Panc1 (cell line): ENCODE results near the gene RHOH. TPM values are rescaled to one million over a fixed set of nuclear protein-coding genes. Genes with fewer than 3 reads are reported as not detected.

Experiments used
- ATAC-seq: fragments of 200-7000 bp; cut with Tn5 transposase; 2 replicates; pipeline ENCODE4 v1.9.1; 2020; ENCODE audit warnings: mild to moderate bottlenecking, moderate library complexity
- BruUV-seq: library from RNA; stranded (reverse); fragments of 400-500 nt; replicated peaks from 2 replicates; lab custom pipeline; 2021; lab: Mats Ljungman, UMichigan
- CTCF ChIA-PET: fragments of 300-600 bp; sonication (Branson Sonifier 250); formaldehyde crosslinking; loops from one replicate; lab custom pipeline; 2022; ENCODE audit warnings: antibody characterized with exemption; lab: Charles Lee
- POLR2A ChIA-PET: fragments of 300-600 bp; sonication (Branson Sonifier 250); formaldehyde crosslinking; loops from one replicate; lab custom pipeline; 2022; ENCODE audit warnings: antibody characterized with exemption; lab: Charles Lee
- DNase-seq: peaks from one replicate; pipeline ENCODE4 v3.0.0-alpha.2; 2010; ENCODE audit warnings: low read depth, low spot score
- H3K27ac ChIP-seq: 2 replicates; pipeline ENCODE4 v1.5.1; 2011; ENCODE audit warnings: mild to moderate bottlenecking, low read length, inconsistent platforms
- H3K27me3 ChIP-seq: fragments of 200-500 bp; sonication (Bioruptor generic); 2 replicates; pipeline ENCODE4 v1.6.0; 2014; ENCODE audit warnings: low read length, inconsistent platforms; ENCODE audit not compliant: control insufficient read depth, insufficient read depth
- H3K36me3 ChIP-seq: fragments of 200-500 bp; sonication (Bioruptor generic); 2 replicates; pipeline ENCODE4 v1.5.1; 2014; ENCODE audit warnings: inconsistent platforms, mild to moderate bottlenecking, low read length, moderate library complexity; ENCODE audit not compliant: control insufficient read depth, insufficient read depth
- H3K4me1 ChIP-seq: 2 replicates; pipeline ENCODE4 v1.5.1; 2011; ENCODE audit warnings: inconsistent platforms, mild to moderate bottlenecking, low read length, moderate library complexity; ENCODE audit not compliant: control insufficient read depth, insufficient read depth
- H3K4me3 ChIP-seq, 2 experiments: 2 replicates each; pipeline ENCODE4 v1.5.1; 2011 to 2012; ENCODE audit warnings: low read depth in 2 of 2, low read length in 2 of 2, mild to moderate bottlenecking in 2 of 2, inconsistent platforms in 1 of 2, moderate library complexity in 1 of 2
- H3K9me3 ChIP-seq: fragments of 200-500 bp; sonication (Bioruptor generic); 2 replicates; pipeline ENCODE4 v1.5.1; 2014; ENCODE audit warnings: low read depth, mild to moderate bottlenecking, inconsistent platforms, low read length, moderate library complexity; ENCODE audit not compliant: control insufficient read depth, insufficient read depth
- CTCF ChIP-seq: fragments of 450-650 bp; IDR thresholded peaks from 2 replicates; pipeline ENCODE4 v1.5.1; 2017; ENCODE audit warnings: mild to moderate bottlenecking
- POLR2AphosphoS5 ChIP-seq: IDR thresholded peaks from 2 replicates; pipeline ENCODE4 v1.6.1; 2012; ENCODE audit warnings: mild to moderate bottlenecking, low read depth, low read length, moderate library complexity
- REST ChIP-seq, 2 experiments: IDR thresholded peaks; 2 replicates each; pipeline ENCODE4 v1.6.1; 2011 to 2012; ENCODE audit warnings: low read depth in 2 of 2, control low read depth in 1 of 2, low read length in 1 of 2, mild to moderate bottlenecking in 1 of 2, moderate library complexity in 1 of 2; ENCODE audit not compliant: insufficient read depth in 1 of 2
- SIN3A ChIP-seq: IDR thresholded peaks from 2 replicates; pipeline ENCODE4 v1.6.1; 2012; ENCODE audit warnings: low read depth, mild to moderate bottlenecking, low read length, moderate library complexity, borderline replicate concordance; ENCODE audit not compliant: insufficient read depth
- TCF7L2 ChIP-seq: IDR thresholded peaks from 2 replicates; pipeline ENCODE4 v1.6.1; 2011; ENCODE audit warnings: mild to moderate bottlenecking, low read depth, low read length, inconsistent platforms
- in situ Hi-C: cut with HindIII; loops from 2 replicates; pipeline ENCODE4 v1.10.0; 2016; ENCODE audit warnings: low sequenced_read_pairs, low pct_unique_long_range_greater_than_20kb
- intact Hi-C: fragments of 100-400 bp; cut with micrococcal nuclease; formaldehyde crosslinking; loops from one replicate; pipeline ENCODE4 v1.10.0; 2022; ENCODE audit not compliant: unreplicated experiment
- total RNA-seq: library from RNA; stranded (reverse); gene quantifications from one replicate; pipeline ENCODE4 v1.2.1, GENCODE V29; 2021; ENCODE audit not compliant: unreplicated experiment

Gene RHOH
- total RNA-seq, 1 experiment from 2014 or later, result 1.2 TPM

GRCh38 chr4:40265910-40266274, 69.1 kb downstream of the RHOH start:
- in situ Hi-C loops (no loop called here), intact Hi-C loops (no loop called here)
- no peaks in the 10 kb centered on the region for H3K9me3 ChIP-seq
- no peak overlapping the region; the same call in 1 of the 2 replicates for H3K27ac ChIP-seq
- no peak for TF ChIP-seq CTCF
- TF ChIP-seq REST (IDR thresholded peaks at IDR 0.05; ENCODE audit: insufficient read depth in 1 of 2, low read depth in 2 of 2, low read length in 1 of 2), result no peak
- TF ChIP-seq SIN3A, result no peak
- TF ChIP-seq POLR2AphosphoS5, result no peak
- no peaks in the 10 kb centered on the region for H3K4me1 ChIP-seq
- CTCF ChIA-PET, result no interaction called here
- no TSS peak for BruUV-seq
- no peak for ATAC-seq
- POLR2A ChIA-PET, result interaction anchor here (0.6 kb wide), 1 partner anchor 20 kb away, joined by 11 read pairs; no protein-coding TSS in a partner anchor
- no peak for DNase-seq
- H3K27me3 ChIP-seq, result no peaks in the 10 kb centered on the region
- no peaks in the 10 kb centered on the region for H3K36me3 ChIP-seq
- H3K4me3 ChIP-seq, result no peak overlapping the region

GRCh38 chr4:40269133-40269532, 72.3 kb downstream of the RHOH start:
- ATAC-seq (no peak), DNase-seq (no peak)
- intact Hi-C loops (no loop called here), in situ Hi-C loops (no loop called here)
- Histone ChIP-seq H3K27me3 (no peaks in the 10 kb centered on the region), H3K36me3 (no peaks in the 10 kb centered on the region), H3K4me3 (no peak overlapping the region), H3K27ac (peak overlapping the region; percentile 4; the same call in 1 of the 2 replicates), H3K9me3 (no peaks in the 10 kb centered on the region), H3K4me1 (no peaks in the 10 kb centered on the region)
- TF ChIP-seq POLR2AphosphoS5, result no peak
- TF ChIP-seq TCF7L2, result no peak
- no peak for TF ChIP-seq REST (IDR thresholded peaks at IDR 0.05; ENCODE audit: insufficient read depth in 1 of 2, low read depth in 2 of 2, low read length in 1 of 2)
- TF ChIP-seq CTCF, result no peak
- no peak for TF ChIP-seq SIN3A
- ChIA-PET POLR2A (no interaction called here), CTCF (no interaction called here)
- no TSS peak for BruUV-seq
